ENCODE measurements around the gene ADPRS. TPM values are rescaled to one million over a fixed set of nuclear protein-coding genes. Genes with fewer than 3 reads are reported as not detected.

The ADPRS gene
- total RNA-seq, 3 donors from 2014 or later, result 45.6 to 52.0 (median 47.4) TPM

GRCh38 chr1:36093226-36093625, 4.5 kb downstream of the ADPRS start:
- DNase-seq (no peak), ATAC-seq (no peak)
- Mint-ChIP-seq H3K9me3 (no peaks in the 10 kb centered on the region), H3K4me1 (ENCODE audit: low read depth) (peaks cover 16% of the 10 kb centered on the region), H3K4me3 (no peak overlapping the region), H3K36me3 (ENCODE audit: insufficient read depth) (peaks cover 14% of the 10 kb centered on the region), H3K27me3 (ENCODE audit: low read depth) (no peaks in the 10 kb centered on the region)

DNA sequence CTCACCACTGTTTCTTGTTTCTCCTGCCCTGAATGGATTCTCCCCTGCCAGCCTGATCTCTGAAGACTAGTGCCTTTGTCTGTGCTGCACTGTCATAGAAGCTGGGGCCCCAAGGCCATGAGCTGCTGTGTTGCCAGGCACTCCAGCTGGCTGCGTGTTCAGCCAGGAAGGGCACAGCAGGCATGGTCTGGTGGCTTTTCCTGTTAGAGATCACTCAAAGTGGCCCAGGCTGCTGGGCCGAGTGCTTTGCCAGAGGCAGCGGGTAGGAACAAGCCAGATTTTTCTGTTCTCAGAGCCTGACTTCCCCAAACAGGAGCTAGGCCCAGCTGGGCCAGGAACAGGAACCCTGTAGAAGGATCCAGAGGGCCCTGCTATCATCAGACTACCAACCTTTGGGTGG, 5.2 kb downstream of the ADPRS start:
- DNase-seq, result no peak
- peaks cover 14% of the 10 kb centered on the region for H3K36me3 Mint-ChIP-seq (ENCODE audit: insufficient read depth)
- ATAC-seq, result no peak
- H3K27me3 Mint-ChIP-seq (ENCODE audit: low read depth), result no peaks in the 10 kb centered on the region
- H3K4me1 Mint-ChIP-seq (ENCODE audit: low read depth), result peaks cover 16% of the 10 kb centered on the region
- H3K9me3 Mint-ChIP-seq, result no peaks in the 10 kb centered on the region
- no peak overlapping the region for H3K4me3 Mint-ChIP-seq

DNA sequence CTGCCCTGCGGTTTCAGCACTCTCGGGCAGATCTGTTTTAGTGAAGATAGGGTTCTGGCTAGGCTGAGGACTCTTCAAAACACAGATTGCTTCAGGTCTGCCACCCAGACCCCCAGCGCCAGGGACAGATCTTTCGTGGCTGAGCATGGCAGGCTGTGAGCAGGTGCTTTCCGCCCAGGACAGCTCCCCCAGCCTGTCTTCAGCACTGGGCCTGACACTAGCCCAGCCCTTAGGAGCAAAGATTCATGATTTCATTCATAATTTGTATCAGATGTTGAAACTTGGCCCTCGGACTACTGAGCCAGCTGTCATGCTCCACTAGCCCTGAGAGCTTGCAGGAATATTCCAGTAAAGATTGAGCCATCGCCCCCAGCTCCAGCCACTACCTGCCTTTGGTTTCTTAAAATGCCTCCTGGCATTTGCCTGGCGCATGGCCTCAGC, 5.9 kb downstream of the ADPRS start:
- Mint-ChIP-seq H3K4me1 (ENCODE audit: low read depth) (peaks cover 13% of the 10 kb centered on the region), H3K4me3 (no peak overlapping the region), H3K36me3 (ENCODE audit: insufficient read depth) (peaks cover 11% of the 10 kb centered on the region), H3K27me3 (ENCODE audit: low read depth) (no peaks in the 10 kb centered on the region), H3K9me3 (no peaks in the 10 kb centered on the region)
- ATAC-seq (no peak), DNase-seq (no peak)

GRCh38 chr1:36095760-36096405, 7.2 kb downstream of the ADPRS start:
- no peak for ATAC-seq

DNA sequence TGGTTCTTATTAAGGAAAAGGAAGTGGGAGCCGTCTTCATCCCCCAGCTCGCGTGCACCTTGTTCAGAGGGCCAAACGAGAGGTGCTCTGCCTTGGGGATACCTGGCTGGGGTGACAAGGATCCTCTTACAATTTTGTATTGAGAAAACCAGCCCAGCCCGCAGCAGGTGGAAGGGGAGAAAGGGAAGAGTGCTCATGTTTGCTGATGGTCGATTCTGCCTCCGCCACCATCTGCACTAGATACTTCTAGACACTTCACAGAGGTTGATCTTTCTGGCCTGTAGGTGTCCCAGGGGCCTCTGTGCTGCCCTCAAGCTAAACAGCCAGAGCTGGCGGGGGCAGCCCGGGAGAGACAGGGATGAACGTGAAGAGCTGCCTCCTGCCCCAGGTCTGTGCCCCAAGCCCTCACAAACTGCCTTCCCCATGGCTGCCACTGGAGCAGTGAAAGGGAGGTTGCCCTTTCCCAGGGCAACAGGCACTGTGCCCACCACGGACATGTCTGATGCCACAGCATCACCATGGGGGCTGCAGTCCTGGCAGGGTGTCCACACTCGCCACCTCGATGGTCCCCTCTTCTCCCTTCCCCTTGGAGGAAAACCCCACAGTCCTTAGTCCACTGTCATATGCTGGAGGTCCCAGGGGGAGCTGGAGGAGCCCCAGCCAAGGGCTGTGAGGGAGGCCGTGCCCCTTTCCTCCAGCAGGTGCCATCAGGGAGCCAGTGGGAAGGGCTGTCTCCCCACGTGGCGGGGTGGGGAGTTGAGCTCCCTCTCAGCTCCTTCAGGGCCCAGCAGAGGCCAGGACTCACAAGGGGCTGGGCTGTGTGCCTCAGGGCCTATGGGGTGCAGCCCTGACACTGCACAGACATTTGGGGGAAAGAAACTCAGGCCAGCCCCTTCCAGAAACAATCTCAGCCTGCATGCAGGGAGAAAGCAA, 8.1 kb downstream of the ADPRS start:
- no peaks in the 10 kb centered on the region for H3K9me3 Mint-ChIP-seq
- peaks cover 7% of the 10 kb centered on the region for H3K36me3 Mint-ChIP-seq (ENCODE audit: insufficient read depth)
- DNase-seq (no peak), ATAC-seq (peak in 1 of 2 donors; percentile 15)
- no peaks in the 10 kb centered on the region for H3K27me3 Mint-ChIP-seq (ENCODE audit: low read depth)
- H3K4me3 Mint-ChIP-seq, result no peak overlapping the region
- peaks cover 4% of the 10 kb centered on the region for H3K4me1 Mint-ChIP-seq (ENCODE audit: low read depth)

More at GRCh38 chr1:36095760-36096405, 7.2 kb downstream of the ADPRS start:
- Mint-ChIP-seq H3K4me1 (ENCODE audit: low read depth) (peaks cover 8% of the 10 kb centered on the region), H3K27me3 (ENCODE audit: low read depth) (no peaks in the 10 kb centered on the region), H3K9me3 (no peaks in the 10 kb centered on the region), H3K36me3 (ENCODE audit: insufficient read depth) (peaks cover 10% of the 10 kb centered on the region), H3K4me3 (no peak overlapping the region)
- no peak for DNase-seq

- Mint-ChIP-seq H3K9me3 (no peaks in the 10 kb centered on the region), H3K36me3 (ENCODE audit: insufficient read depth) (no peaks in the 10 kb centered on the region), H3K4me3 (no peak overlapping the region), H3K4me1 (ENCODE audit: low read depth) (peaks cover 2% of the 10 kb centered on the region), H3K27me3 (ENCODE audit: low read depth) (no peaks in the 10 kb centered on the region)
- ATAC-seq, result no peak
- DNase-seq, result no peak
Measured at GRCh38 chr1:36097693-36098585, 9.2 kb downstream of the ADPRS start.

DNA sequence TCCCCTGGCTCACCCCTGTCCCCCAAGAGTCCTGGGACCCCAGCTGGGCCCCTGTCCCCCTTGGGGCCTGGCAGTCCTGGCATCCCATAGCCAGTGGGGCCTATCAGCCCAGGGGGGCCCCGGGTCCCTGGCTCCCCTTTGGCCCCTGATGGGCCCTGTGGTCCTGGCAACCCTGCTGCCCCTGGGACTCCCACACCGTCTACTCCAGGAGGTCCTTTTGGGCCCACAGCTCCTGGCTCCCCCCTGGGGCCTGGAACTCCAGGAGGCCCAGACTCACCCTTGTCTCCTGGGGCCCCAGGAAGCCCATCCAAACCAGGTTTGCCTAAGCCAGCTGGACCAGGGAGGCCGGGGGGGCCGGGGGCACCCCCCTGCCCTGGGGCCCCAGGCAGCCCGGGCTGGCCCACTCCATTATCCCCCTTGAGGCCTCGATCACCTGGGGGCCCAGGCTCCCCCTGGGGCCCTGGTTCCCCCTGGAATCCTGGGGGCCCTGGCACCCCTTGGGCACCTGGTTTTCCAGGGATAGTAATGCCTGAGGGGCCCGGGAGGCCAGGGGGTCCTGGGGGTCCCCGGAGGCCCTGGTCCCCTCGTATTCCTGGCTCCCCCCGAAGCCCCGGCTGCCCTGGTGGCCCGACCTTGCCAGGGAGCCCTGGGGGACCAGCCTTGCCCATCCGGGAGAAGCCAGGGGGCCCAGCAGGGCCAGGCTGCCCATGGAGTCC, 10.1 kb downstream of the ADPRS start:
- peaks cover 2% of the 10 kb centered on the region for H3K4me1 Mint-ChIP-seq (ENCODE audit: low read depth)
- no peaks in the 10 kb centered on the region for H3K9me3 Mint-ChIP-seq
- H3K36me3 Mint-ChIP-seq (ENCODE audit: insufficient read depth), result no peaks in the 10 kb centered on the region

GRCh38 chr1:36099681-36100341, 11.1 kb downstream of the ADPRS start:
- DNase-seq, result peak; percentile 75
- H3K4me3 Mint-ChIP-seq, result no peak overlapping the region
- no peaks in the 10 kb centered on the region for H3K27me3 Mint-ChIP-seq (ENCODE audit: low read depth)
- H3K36me3 Mint-ChIP-seq (ENCODE audit: insufficient read depth), result no peaks in the 10 kb centered on the region
- H3K9me3 Mint-ChIP-seq, result no peaks in the 10 kb centered on the region
- ATAC-seq, result peak; percentile 89 to 92
- peaks cover 2% of the 10 kb centered on the region for H3K4me1 Mint-ChIP-seq (ENCODE audit: low read depth)

More for the DNA sequence above, 10.1 kb downstream of the ADPRS start:
- ATAC-seq (no peak), DNase-seq (no peak)
- no peak overlapping the region for H3K4me3 Mint-ChIP-seq
- no peaks in the 10 kb centered on the region for H3K27me3 Mint-ChIP-seq (ENCODE audit: low read depth)

GRCh38 chr1:36100376-36100775, 11.7 kb downstream of the ADPRS start:
- no peak overlapping the region for H3K4me3 Mint-ChIP-seq
- H3K9me3 Mint-ChIP-seq, result no peaks in the 10 kb centered on the region
- peaks cover 2% of the 10 kb centered on the region for H3K4me1 Mint-ChIP-seq (ENCODE audit: low read depth)
- DNase-seq (no peak), ATAC-seq (no peak)
- H3K27me3 Mint-ChIP-seq (ENCODE audit: low read depth), result no peaks in the 10 kb centered on the region
- H3K36me3 Mint-ChIP-seq (ENCODE audit: insufficient read depth), result no peaks in the 10 kb centered on the region

DNA sequence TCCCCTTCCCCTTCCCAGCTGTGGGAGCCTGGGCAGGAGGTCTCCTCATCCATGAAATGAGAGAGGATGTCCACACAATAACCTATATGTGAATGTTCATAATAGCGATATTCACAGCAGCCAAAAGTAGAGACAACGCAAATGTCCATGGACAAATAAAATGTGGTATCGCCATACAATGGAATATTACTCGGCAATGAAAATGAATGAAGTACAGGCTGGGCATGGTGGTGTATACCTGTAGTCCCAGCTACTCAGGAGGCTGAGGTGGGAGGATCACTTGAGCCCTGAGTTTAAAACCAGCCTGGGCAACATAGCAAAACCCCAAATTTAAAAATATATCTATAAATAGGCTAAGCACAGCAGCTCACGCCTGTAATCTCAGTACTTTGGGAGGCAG, 12.9 kb downstream of the ADPRS start:
- Mint-ChIP-seq H3K4me3 (no peak overlapping the region), H3K4me1 (ENCODE audit: low read depth) (peaks cover 2% of the 10 kb centered on the region), H3K9me3 (no peaks in the 10 kb centered on the region), H3K36me3 (ENCODE audit: insufficient read depth) (no peaks in the 10 kb centered on the region), H3K27me3 (ENCODE audit: low read depth) (no peaks in the 10 kb centered on the region)
- ATAC-seq (no peak), DNase-seq (no peak)

DNA sequence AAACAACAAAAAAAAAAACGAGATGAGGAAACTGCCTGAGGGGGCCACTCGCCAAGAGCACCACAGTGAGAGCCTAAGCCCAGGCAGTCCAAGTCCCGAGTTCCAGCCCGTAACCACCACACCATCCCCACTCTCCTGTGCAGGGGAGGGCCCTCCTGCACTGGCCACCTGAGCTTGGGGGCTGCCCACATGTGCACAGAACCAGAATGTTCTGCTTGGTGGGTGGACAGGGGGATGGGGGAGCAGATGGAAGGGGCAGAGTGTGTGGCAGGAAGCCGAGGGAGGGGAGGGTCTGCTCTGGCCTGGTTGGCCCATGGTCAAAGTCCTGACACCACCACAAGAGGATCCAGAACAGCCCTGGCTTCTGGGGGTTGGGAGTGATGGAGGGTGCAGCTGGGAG, 17.6 kb downstream of the ADPRS start:
- Mint-ChIP-seq H3K4me3 (no peak overlapping the region), H3K36me3 (ENCODE audit: insufficient read depth) (no peaks in the 10 kb centered on the region), H3K27me3 (ENCODE audit: low read depth) (no peaks in the 10 kb centered on the region), H3K4me1 (ENCODE audit: low read depth) (peaks cover 21% of the 10 kb centered on the region), H3K9me3 (no peaks in the 10 kb centered on the region)
- ATAC-seq (no peak), DNase-seq (no peak)

- H3K36me3 Mint-ChIP-seq (ENCODE audit: insufficient read depth), result no peaks in the 10 kb centered on the region
- ATAC-seq, result no peak
- DNase-seq, result no peak
- no peaks in the 10 kb centered on the region for H3K9me3 Mint-ChIP-seq
- H3K4me1 Mint-ChIP-seq (ENCODE audit: low read depth), result peaks cover 24% of the 10 kb centered on the region
- no peak overlapping the region for H3K4me3 Mint-ChIP-seq
- no peaks in the 10 kb centered on the region for H3K27me3 Mint-ChIP-seq (ENCODE audit: low read depth)
Measured at GRCh38 chr1:36107394-36107793, 18.7 kb downstream of the ADPRS start.

- no peak for DNase-seq
- H3K4me3 Mint-ChIP-seq, result no peak overlapping the region
Measured at GRCh38 chr1:36108314-36108713, 19.6 kb downstream of the ADPRS start.

More at GRCh38 chr1:36108314-36108713, 19.6 kb downstream of the ADPRS start:
- no peaks in the 10 kb centered on the region for H3K27me3 Mint-ChIP-seq (ENCODE audit: low read depth)
- no peaks in the 10 kb centered on the region for H3K9me3 Mint-ChIP-seq
- no peaks in the 10 kb centered on the region for H3K36me3 Mint-ChIP-seq (ENCODE audit: insufficient read depth)
- peaks cover 25% of the 10 kb centered on the region for H3K4me1 Mint-ChIP-seq (ENCODE audit: low read depth)
- no peak for ATAC-seq
